Astrocyte (in vitro differentiated cells and primary cell): Measurements from ENCODE around the gene CALML6. TPM values are rescaled to one million over a fixed set of nuclear protein-coding genes. Genes with fewer than 3 reads are reported as not detected.
A peak's percentile ranks its signal among the peaks of the same experiment; 100 is the strongest.

Experiments used
- DNase-seq: peaks from one replicate; pipeline ENCODE4 v3.0.0-alpha.2; 2010; ENCODE audit warnings: low read depth
- FAIRE-seq: peaks from 2 replicates; lab custom pipeline; 2011; peaks lifted over from hg19 to GRCh38; lab: Jason Lieb, UNC
- H2AFZ ChIP-seq: 2 replicates; pipeline ENCODE4 v1.6.0; 2012; ENCODE audit warnings: low read depth, low read length, inconsistent platforms
- H3K27ac ChIP-seq: 2 replicates; pipeline ENCODE4 v1.5.1; 2011; ENCODE audit warnings: low read depth, low read length, inconsistent platforms
- H3K27me3 ChIP-seq: 2 replicates; pipeline ENCODE4 v1.6.0; 2011; ENCODE audit warnings: low read length, inconsistent platforms; ENCODE audit not compliant: insufficient read depth
- H3K36me3 ChIP-seq: 2 replicates; pipeline ENCODE4 v1.5.1; 2011; ENCODE audit warnings: low read length, inconsistent platforms; ENCODE audit not compliant: insufficient read depth
- H3K4me1 ChIP-seq: 2 replicates; pipeline ENCODE4 v1.5.1; 2011; ENCODE audit warnings: low read length, inconsistent platforms; ENCODE audit not compliant: insufficient read depth
- H3K4me2 ChIP-seq: 2 replicates; pipeline ENCODE4 v1.6.0; 2012; ENCODE audit warnings: low read length, inconsistent platforms
- H3K4me3 ChIP-seq: 2 replicates; pipeline ENCODE4 v1.5.1; 2011; ENCODE audit warnings: low read depth, mild to moderate bottlenecking, low read length, inconsistent platforms; ENCODE audit not compliant: insufficient read depth
- H3K79me2 ChIP-seq: 2 replicates; pipeline ENCODE4 v1.6.0; 2012; ENCODE audit warnings: mild to moderate bottlenecking, low read length, inconsistent platforms; ENCODE audit not compliant: insufficient read depth
- H3K9ac ChIP-seq: 2 replicates; pipeline ENCODE4 v1.6.0; 2012; ENCODE audit warnings: mild to moderate bottlenecking, low read length, inconsistent platforms
- H3K9me3 ChIP-seq: 2 replicates; pipeline ENCODE4 v1.5.1; 2012; ENCODE audit warnings: low read depth, mild to moderate bottlenecking, low read length, inconsistent platforms; ENCODE audit not compliant: insufficient read depth
- H4K20me1 ChIP-seq: 2 replicates; pipeline ENCODE4 v1.6.0; 2012; ENCODE audit warnings: low read length, inconsistent platforms; ENCODE audit not compliant: insufficient read depth
- H3K27ac Mint-ChIP-seq: one replicate; pipeline ENCODE4 v1.8.0; 2021; ENCODE audit warnings: mild to moderate bottlenecking, mixed read lengths; ENCODE audit not compliant: unreplicated experiment
- H3K27me3 Mint-ChIP-seq: one replicate; pipeline ENCODE4 v1.8.0; 2021; ENCODE audit warnings: low read depth, mixed read lengths; ENCODE audit not compliant: unreplicated experiment
- H3K36me3 Mint-ChIP-seq: one replicate; pipeline ENCODE4 v1.8.0; 2021; ENCODE audit warnings: low read depth, mixed read lengths; ENCODE audit not compliant: unreplicated experiment
- H3K4me1 Mint-ChIP-seq: one replicate; pipeline ENCODE4 v1.8.0; 2021; ENCODE audit warnings: low read depth, mixed read lengths; ENCODE audit not compliant: unreplicated experiment
- H3K4me3 Mint-ChIP-seq: one replicate; pipeline ENCODE4 v1.8.0; 2021; ENCODE audit warnings: mild to moderate bottlenecking, moderate library complexity, mixed read lengths; ENCODE audit not compliant: unreplicated experiment
- H3K9me3 Mint-ChIP-seq: one replicate; pipeline ENCODE4 v1.8.0; 2021; ENCODE audit warnings: mild to moderate bottlenecking, mixed read lengths; ENCODE audit not compliant: unreplicated experiment
- EZH2 ChIP-seq: IDR thresholded peaks from 2 replicates; pipeline ENCODE4 v1.6.1; 2012; ENCODE audit warnings: mild to moderate bottlenecking, low read length, inconsistent platforms; ENCODE audit not compliant: insufficient read depth
- total RNA-seq: library from RNA; stranded (reverse); gene quantifications from 2 replicates; pipeline ENCODE4 v1.2.1, GENCODE V29; 2021
- TF ChIP-seq, protein P1 (sequence below): IDR thresholded peaks from 2 replicates; pipeline ENCODE4 v1.5.1; 2011; ENCODE audit warnings: low read depth, mild to moderate bottlenecking, inconsistent platforms, low read length, moderate library complexity; ENCODE audit not compliant: insufficient read depth

Gene CALML6
- total RNA-seq, 1 donor from 2014 or later = 0.91 TPM

DNA sequence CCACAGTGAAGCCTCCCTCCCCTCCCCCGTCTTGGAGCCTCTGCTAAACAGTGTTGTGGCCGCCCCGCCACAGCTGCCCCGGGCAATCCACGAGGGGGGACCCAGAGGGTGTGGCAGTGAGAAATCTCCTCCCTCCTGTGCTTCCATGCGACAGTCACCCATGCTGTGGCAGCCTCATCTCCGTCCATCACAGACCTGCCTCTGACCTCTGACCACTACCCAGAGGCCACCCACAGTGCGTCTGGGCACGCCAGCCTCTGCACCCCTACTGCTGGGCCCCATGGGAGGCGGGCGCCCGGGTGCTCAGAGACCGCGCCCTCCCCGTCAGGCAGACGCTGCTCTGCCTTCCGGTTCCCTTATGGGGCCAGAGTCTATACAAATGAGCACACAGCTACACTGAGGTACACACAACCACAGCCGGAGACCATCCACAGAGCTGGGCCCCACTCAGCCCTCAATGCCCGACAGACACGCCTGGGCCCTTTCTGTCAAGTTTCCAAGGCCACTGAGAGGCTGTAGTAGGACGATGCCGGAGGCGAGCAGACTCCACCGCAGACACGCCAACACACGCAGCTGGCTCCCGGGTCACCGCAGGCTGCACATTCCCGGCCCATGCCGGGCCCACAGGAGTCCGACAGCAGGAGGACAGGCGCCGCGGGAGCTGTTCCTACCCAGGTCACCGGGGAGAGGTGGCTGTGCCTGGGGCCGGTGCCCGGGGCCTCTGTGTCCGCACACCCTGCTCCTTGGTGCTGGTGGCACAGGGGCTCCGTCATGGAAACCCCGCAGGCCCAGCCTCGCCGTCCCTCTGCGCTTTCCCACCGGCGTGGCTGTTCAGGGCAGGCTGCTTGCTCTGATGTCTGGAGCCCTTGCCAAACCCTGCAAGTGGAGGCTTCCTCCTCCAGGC lies 27.9 kb downstream of the CALML6 start:
- no peak overlapping the region for H3K27ac Mint-ChIP-seq
- no peaks in the 10 kb centered on the region for H3K36me3 Mint-ChIP-seq
- no peaks in the 10 kb centered on the region for H3K9me3 Mint-ChIP-seq
- no peak overlapping the region for H3K27ac ChIP-seq
- peaks cover 30% of the 10 kb centered on the region for H3K27me3 Mint-ChIP-seq
- H3K4me3 Mint-ChIP-seq = no peak overlapping the region
- no peak overlapping the region for H3K9ac ChIP-seq
- H3K4me1 Mint-ChIP-seq = no peaks in the 10 kb centered on the region
- no peaks in the 10 kb centered on the region for H3K4me1 ChIP-seq
- no peak overlapping the region for H3K4me3 ChIP-seq
- no peak for FAIRE-seq
- no peak overlapping the region for H2AFZ ChIP-seq
- no peaks in the 10 kb centered on the region for H4K20me1 ChIP-seq
- H3K79me2 ChIP-seq = no peaks in the 10 kb centered on the region
- no peak for DNase-seq
- no peak overlapping the region for H3K4me2 ChIP-seq
- no peaks in the 10 kb centered on the region for H3K27me3 ChIP-seq
- H3K36me3 ChIP-seq = no peaks in the 10 kb centered on the region
- H3K9me3 ChIP-seq = no peaks in the 10 kb centered on the region
- no peak for TF ChIP-seq EZH2
- TF ChIP-seq, protein P1, sequence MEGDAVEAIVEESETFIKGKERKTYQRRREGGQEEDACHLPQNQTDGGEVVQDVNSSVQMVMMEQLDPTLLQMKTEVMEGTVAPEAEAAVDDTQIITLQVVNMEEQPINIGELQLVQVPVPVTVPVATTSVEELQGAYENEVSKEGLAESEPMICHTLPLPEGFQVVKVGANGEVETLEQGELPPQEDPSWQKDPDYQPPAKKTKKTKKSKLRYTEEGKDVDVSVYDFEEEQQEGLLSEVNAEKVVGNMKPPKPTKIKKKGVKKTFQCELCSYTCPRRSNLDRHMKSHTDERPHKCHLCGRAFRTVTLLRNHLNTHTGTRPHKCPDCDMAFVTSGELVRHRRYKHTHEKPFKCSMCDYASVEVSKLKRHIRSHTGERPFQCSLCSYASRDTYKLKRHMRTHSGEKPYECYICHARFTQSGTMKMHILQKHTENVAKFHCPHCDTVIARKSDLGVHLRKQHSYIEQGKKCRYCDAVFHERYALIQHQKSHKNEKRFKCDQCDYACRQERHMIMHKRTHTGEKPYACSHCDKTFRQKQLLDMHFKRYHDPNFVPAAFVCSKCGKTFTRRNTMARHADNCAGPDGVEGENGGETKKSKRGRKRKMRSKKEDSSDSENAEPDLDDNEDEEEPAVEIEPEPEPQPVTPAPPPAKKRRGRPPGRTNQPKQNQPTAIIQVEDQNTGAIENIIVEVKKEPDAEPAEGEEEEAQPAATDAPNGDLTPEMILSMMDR = no peak

- Histone ChIP-seq H3K9me3 (no peaks in the 10 kb centered on the region), H3K27ac (no peak overlapping the region), H3K79me2 (no peaks in the 10 kb centered on the region), H4K20me1 (no peaks in the 10 kb centered on the region), H3K9ac (no peak overlapping the region), H3K4me3 (no peak overlapping the region), H3K27me3 (no peaks in the 10 kb centered on the region), H3K4me2 (peak overlapping the region; percentile 72), H3K36me3 (no peaks in the 10 kb centered on the region), H3K4me1 (no peaks in the 10 kb centered on the region), H2AFZ (peak overlapping the region; percentile 52)
- Mint-ChIP-seq H3K4me3 (no peak overlapping the region), H3K4me1 (no peaks in the 10 kb centered on the region), H3K36me3 (no peaks in the 10 kb centered on the region), H3K9me3 (no peaks in the 10 kb centered on the region), H3K27ac (no peak overlapping the region), H3K27me3 (peaks cover 34% of the 10 kb centered on the region)
- TF ChIP-seq, protein P1 = peak; percentile 47
- no peak for TF ChIP-seq EZH2
- DNase-seq (peak; percentile 15), FAIRE-seq (no peak)
Observed at GRCh38 chr1:1943834-1944570, 28.9 kb downstream of the CALML6 start.
